IPS DF 19.7 (cell line): ENCODE results near the gene MSANTD7.
"Not testable (repeated sequence)": the region's sequence is repeated elsewhere in the genome, so short reads cannot be mapped to it uniquely, and the experiment has no call there.

ENCODE experiments used
- DNase-seq: peaks from one replicate; pipeline ENCODE4 v3.0.0-alpha.2; 2013; ENCODE audit warnings: low read depth, low spot score

MSANTD7 gene, protein sequence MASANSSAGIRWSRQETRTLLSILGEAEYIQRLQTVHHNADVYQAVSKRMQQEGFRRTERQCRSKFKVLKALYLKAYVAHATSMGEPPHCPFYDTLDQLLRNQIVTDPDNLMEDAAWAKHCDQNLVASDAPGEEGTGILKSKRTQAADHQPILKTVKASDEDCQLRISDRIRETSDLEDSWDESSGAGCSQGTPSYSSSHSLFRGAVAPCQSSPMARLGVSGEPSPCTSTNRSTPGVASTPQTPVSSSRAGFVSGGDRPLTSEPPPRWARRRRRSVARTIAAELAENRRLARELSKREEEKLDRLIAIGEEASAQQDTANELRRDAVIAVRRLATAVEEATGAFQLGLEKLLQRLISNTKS

DNA sequence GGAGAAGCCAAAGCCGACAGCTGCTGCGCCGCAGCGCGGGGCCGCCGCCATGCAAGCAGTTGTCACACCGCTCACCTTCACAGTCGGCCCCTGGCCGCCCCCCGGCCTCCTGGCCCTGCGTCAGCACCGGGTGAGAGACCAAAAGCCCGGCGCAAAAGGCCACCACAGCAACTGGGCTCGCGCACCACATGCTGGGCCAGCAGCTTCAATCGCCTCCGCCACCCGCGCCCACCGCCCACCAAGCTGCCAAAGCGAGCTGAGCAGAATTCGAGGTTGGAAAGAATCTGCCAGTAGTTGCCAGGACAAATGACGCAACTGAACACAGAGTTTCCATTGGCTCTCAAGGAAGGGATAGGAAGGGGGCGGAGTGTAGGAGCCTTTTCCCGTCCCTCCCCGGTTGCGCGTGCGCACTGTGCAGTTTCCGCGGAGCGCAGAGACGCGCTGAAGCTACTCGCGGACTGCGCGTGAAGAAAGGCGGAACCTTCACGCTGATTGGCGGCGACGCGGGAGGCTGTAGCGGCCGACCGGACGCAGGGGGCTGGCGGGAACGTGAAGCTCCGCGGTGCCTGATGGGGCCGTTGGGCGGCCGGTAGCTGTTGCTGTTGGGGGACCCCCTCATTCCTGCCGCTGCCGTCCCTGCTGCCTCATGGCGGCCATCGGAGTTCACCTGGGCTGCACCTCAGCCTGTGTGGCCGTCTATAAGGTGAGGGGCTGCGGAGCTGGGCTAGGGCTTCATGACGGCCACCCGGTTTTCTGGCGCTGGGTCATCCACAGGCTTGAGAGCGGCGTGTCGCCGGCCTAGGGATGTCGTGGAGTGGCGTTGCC lies at the start of gene MSANTD7, which contains the start of the genes CDNF and HSPA14:
Gene MSANTD7 (plus strand): TSS at position 550 of the 825 bp plus-strand sequence. CDS start 3,979 bp downstream, outside the sequence.
Gene CDNF (minus strand): TSS at position 281 of the 825 bp plus-strand sequence. CDS start 91 bp downstream, at position 190.
Gene HSPA14 (plus strand): TSS at position 550 of the 825 bp plus-strand sequence. CDS start 97 bp downstream, at position 647.
- DNase-seq, result peak; percentile 97

DNA sequence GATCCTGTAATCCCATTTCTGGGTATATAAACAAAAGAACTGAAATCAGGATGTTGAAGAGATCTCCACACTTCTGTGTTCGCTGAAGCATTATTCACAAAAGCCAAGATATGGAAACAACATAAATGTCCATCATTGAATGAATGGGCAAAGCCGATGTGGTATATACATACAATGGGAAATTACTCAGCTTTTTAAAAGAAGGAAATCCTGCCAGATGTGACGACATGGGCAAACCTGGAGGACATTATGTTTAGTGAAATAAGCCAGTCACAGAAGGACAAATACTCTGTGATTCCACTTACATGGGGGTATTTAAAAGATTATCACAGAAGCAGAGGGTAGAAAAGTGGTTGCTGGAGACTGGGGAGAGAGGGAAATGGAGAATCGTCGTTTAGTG lies 39.5 kb upstream of the MSANTD7 start:
- no peak for DNase-seq

DNA sequence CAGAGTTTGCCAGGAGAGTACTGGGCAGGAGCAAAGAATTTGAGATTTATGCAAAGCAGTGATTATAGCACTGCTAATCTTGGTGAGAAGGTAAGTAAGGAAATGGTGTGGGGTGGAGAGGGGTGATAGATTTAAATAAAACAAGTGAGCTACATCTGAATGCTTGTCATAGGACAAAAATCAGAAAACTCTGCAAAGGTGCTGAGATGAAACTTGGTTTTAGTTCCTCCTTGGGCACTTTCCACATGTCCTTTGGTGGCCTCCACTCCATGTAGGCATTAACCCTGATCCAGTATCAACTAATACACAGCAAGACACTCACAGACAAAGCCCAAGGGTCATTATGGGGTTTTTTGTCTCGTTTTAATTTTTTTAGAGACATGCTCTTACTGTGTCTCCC lies 37.7 kb upstream of the MSANTD7 start:
- DNase-seq, result no peak

DNA sequence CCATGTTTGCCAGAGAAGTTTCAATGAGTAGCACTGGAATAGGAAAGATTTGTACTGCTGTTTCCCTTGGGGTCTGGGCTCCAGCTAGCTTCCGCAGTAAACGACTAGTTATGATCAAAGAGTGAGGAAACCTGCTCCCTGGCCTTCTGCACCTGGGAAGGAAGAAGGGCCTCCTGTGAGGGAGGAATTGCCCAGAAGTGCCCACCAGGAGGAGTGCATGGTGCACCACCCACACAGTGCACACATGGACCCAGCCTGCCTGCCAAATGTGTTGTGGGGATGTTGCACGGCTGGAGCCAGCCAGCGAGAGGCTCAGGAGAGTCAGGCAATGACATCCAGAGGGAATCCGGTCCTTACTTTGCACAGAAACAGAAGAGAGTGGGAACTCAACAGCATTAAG lies 36.4 kb upstream of the MSANTD7 start:
- no peak for DNase-seq

DNA sequence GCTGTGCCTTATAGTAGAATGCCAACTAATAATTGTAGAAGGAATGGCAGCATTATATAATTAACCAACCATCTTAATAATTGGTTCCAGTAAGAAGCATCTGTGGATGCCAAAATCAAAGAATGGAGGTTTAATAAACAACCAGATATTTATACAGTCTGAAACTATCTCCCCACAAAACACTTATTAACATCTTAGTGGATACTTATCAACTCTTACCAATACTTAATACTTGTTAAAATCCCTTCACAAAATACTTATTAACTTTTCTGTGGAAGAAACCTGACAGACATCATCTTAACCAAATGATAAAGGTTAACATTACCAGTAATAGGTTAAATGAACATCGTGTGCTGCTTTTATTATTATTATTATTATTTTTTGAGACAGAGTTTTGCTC lies 34.3 kb upstream of the MSANTD7 start:
- no peak for DNase-seq

DNA sequence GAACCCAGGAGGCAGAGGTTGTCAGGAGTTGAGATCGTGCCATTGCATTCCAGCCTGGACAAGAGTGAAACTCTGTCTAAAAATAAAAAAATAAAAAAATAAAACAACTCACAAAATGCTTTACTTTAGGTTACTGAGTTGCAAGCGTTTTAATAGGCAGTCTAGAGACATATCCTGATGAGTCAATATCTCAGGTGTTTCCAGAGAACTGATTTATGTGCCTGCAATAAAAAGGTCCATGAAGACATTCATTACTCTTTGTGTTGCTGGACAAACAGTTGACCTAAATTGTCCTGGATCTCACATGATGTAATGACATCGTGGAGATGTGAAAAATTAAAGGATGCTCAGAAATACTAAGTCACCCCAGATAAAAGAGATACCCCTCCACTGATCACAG lies 31.8 kb upstream of the MSANTD7 start:
- DNase-seq, result no peak

DNA sequence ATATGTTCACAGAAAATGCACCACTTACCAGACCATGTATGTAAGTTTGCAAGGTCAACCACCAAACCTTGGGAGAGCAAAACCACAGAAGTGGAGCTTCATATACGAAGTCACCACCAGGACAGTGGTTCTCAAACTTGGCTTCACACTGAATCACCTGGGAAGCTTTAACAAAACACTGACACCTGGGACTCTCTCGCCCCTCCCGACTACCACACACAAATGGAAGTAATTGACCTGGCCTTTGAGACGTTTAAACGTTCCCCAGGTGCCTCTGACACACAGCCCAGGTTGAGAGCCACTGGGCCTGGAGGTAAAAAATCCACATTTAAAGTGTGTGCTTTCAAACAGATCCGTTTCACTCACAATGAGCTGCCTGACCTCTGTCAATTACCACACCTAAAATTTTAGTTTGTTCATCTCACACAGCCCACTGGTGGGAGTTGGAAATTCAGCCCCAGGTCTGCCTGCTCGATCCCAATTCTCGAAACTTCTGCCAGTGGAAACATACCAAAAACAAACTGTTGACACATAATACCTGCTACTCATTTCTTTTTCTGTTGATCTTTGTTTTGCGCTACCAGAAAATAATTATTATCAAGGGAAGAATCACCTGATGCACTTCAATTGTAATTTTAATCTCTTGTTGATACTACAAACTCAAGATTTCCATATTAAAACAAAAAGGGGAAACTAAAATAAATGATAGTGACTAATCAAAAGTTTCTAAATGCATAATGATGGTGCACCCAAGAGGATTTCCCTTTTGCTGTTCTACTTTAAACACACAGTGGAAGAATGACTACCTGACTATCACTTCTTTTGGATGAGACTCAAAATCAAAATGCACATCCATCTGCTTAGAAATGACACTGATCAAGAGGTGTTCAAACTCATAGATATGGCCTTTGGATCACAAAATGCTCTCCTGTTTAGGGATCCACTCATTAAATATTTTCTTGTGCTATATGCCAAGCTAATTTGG lies 26.8 kb upstream of the MSANTD7 start:
- DNase-seq, result no peak

DNA sequence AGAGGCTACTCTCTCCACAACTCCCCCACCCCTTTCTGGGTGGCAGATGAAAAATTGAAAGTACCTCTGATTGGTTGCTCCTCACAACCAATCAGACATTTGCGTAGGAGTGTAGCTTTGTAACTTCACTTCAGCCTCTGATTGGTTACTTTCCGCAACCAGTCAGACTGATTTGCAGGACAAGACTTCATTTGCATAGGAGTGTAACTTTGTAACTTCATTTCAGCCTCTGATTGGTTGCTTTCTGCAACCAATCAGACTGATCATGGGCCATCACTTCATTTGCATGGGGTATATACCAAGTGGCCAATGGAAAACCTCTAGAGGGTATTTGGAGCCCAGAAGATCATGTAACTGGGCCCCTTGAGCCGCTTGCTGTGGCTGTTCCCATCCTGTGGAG lies 25.8 kb upstream of the MSANTD7 start:
- DNase-seq, result peak; percentile 30

DNA sequence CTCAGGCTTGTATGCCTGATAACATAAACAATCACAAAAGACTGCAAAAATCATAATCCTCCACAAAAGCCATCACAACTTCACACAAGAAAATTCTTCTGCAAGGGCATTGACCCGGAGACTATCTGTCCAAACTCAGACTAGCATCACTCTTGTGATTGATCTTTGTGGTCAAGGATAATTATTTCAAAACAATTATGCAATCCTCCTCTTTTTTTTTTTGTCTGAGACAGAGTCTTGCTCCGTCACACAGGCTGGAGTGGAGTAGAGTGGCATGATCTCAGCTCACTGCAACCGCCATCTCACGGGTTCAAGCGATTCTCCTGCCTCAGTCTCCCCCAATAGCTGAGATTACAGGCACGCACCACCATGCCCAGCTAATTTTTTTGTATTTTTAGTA lies 22.4 kb upstream of the MSANTD7 start:
- DNase-seq, result no peak

DNA sequence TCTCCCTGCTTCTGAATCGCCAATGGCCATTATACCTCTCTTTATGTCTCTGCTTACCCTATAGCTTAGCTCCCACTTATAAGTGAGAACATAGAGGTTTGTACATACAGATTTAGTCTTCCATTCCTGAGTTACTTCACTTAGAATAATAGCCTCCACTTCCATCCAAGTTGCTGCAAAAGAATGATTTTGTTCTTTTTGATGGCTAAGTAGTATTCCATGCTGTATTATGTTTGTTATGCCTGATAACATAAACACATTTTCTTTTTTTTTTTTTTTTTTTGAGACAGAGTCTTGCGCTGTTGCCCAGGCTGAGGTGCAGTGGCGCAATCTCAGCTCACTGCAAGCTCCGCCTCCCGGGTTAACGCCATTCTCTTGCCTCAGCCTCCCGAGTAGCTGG lies 21.4 kb upstream of the MSANTD7 start:
- not testable (repeated sequence) for DNase-seq

DNA sequence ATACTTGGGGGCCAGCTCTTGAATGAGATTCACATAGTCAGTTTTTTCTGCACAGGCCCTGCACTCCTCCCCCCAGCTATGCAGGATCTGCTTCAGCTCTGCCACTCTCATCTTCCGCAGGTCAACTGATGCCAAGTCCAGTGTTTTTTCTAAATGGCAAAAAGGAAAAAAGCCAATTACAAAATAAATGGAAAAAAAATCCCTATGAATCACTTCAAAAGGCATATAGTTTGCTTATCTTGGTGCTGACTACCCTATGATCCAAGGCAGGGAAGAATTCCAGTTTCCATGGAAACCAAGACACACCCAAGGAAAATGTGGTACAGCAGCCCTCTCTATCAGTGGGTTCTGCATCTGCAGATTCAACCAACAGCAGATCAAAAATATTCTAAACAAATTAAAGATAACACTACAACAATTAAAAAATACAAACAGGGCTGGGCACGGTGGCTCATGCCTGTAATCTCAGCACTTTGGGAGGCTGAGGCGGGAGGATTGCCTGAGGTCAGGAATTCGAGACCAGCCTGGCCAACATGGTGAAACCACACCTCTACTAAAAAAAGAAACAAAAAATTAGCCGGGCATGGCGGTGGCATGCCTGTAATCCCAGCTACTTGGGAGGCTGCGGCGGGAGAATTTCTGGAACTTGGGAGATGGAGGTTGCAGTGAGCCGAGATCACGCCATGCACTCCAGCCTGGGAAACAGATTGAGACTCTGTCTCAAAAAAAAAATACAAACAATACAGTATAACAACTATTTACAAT lies 17.9 kb upstream of the MSANTD7 start:
- no peak for DNase-seq

DNA sequence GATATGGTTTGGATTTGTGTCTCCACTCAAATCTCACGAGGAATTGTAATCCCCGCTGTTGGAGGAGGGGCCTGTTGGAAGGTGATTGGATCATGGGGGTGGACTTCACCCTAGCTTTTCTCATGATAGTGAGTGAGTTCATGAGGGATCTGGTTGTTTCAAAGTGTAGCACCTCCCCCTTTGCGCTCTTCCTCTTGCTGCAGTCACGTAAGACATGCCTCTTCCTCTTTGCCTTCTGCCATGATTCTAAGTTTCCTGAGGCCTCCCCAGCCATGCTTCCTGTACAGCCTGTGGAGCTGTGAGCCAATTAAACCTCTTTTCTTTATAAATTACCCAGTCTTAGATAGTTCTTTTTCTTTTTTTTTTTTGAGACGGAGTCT lies 17.3 kb upstream of the MSANTD7 start:
- no peak for DNase-seq

DNA sequence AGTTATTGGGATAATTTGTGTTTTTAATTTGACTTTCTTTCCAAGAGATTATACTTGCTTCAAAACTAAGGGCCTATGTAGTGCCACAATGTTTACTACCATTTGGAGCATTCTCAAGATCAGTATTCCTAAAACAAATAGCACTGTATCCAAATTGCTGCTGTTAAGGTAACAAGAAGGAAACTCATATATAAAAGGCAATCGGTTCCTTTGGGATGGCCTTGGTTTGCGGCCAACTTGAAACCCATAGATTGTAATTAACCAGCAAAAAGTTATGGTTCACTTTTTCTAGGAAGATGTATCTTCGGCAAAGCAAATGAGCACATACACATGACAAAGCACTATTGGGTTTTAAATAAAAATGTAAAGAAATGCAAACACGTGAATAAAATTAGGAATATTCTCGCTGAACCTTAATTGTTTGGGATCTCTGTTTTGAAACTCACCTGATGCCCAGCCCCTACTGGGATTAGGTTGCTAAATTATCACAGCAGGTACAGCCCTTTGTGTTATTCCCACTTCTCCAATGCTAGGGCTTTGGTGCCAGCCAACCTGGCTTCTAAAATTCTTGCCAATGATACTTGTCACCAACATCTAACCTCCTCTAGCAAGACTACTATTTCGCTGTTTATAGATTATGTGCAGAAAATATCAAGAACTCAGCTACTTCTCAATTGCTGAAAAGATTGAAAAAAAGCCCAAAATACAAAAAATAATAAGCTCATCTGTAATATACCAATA lies 16.3 kb upstream of the MSANTD7 start:
- no peak for DNase-seq

DNA sequence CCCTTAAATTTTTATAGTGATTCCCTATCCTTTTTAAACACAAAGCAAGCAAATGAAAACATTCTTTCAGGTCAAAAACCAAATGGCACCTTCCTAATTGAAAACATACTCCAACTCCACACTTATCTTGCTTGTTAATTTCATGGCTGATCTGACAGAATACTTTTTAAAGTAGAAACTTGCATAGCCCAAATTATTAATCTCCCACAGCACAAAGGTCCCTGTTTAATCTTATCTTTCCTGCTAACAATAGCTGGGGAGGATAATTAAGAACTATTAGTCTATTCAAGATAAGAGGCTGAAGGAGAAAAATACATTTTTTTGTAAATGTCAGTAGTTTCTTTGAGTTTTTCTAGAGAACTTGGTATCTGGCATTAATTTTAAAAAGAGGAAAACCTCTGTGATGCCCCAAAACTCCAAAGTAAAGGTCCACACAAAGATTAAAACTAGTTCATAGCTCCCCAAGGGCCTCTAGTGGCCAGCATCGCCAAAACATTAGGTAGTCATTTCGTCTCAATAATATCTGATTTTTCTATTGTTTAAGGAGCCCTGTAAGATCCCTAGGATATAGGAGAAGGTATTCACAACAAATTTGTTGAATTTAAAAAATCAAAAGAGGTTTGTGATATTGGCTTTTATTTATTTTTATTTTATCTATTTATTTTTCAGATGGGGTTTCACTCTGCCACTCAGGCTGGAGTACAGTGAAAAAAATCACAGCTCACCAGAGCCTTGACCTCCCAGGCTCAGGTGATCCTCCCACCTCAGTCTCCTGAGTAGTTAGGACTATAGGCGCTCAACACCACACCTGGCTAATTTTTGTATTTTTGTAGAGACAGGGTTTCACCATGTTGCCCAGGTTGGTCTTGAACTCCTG lies 15.0 kb upstream of the MSANTD7 start:
- DNase-seq, result no peak

DNA sequence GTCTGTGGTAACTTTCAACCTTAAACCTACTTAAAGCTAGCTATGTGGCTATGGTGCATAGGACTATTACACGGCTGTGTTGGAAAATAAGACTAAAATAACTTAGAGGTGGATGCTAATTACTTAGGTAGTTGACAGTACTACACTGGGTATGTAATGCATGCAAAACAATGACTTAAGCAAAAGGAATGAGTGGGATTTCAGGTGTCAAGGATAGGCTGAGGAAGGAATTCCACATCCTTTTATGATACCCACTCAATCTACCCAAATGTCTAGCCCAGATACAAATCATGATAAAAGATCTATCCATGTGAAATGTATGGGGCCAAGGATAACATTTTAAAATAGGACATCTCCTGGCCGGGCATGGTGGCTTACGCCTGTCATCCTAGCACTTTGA lies 14.1 kb upstream of the MSANTD7 start:
- DNase-seq, result no peak

DNA sequence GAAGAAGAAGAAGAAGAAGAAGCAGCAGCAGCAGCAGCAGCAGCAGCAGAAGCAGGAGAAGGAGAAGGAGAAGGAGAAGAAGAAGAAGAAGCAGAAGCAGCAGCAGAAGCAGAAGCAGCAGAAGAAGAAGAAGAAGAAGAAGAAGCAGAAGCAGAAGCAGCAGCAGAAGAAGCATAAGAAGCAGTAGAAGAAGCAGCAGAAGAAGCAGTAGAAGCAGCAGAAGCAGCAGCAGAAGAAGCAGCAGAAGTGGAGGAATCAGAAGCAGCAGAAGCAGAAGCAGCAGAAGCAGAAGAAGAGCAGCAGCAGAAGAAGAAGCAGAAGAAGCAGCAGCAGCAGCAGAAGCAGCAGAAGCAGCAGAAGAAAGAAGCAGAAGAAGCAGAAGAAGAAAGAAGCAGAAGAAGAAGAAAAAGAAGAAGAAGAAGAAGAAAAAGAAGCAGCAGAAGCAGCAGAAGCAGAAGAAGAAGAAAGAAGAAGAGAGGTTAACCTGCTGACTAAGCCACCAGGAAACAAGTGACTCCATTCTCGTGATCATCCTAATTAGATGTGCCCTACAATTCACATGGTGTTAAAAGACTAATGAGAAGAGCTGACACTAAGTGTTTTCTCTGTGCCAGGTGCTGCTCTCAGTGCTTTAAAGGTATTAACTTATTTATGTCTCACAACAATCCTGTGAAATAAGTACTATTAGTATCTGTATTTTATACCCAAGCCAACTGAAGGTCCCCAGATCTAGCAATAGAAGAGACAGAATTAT lies 11.9 kb upstream of the MSANTD7 start:
- DNase-seq, result no peak

DNA sequence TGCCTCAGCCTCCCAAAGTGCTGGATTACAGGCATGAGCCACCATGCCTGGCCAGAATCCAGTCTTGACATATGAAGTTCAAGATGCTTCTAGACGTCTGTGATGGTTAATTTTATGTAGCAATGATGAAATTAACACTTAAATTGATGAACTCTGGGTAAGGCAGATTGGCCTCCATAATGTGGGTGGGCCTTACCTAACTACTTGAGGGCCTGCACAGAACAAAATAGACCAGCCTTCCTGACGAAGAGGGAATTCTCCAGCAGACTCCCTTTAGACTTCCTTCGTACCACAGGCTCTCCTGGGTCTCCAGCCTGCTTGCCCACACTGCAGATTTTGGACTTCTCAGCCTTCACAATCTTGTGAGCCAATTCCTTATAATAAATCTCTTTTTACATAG lies 5.0 kb upstream of the MSANTD7 start:
- DNase-seq, result no peak

DNA sequence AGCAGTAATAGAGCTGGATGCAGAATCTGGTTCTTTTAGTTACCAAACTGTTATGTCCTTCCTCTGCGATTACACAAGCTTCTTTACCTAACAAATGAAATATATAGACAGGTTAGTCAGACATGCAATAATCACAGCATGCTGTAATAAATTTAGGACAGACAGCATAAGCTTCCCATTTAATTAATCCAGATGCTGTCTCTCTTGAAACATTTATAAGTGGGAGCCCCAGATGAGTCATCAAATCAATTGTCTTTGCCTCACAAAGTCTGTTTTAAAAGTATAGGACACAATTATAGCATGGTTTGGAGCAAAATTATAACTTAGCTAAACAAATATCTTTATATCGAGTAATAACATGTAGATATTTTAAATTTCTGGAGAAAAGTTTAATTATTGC lies 1.9 kb upstream of the MSANTD7 start:
- no peak for DNase-seq
